Sigmoid colon (tissue), 7 donors: Measurements from ENCODE around the gene TLCD3A. TPM values are rescaled to one million over a fixed set of nuclear protein-coding genes. Genes with fewer than 3 reads are reported as not detected.
"Not testable (repeated sequence)": the region's sequence is repeated elsewhere in the genome, so short reads cannot be mapped to it uniquely, and the experiment has no call there.

Source experiments
- DNase-seq: peaks from one replicate; pipeline ENCODE4 v3.0.0-alpha.2; 2019
- H3K27ac ChIP-seq, 4 donors: fragments of 200-600 bp; sonication (generic); one replicate each; pipeline ENCODE4 v1.5.1; 2016 to 2019; ENCODE audit warnings: mild to moderate bottlenecking in 1 of 4
- H3K27me3 ChIP-seq, 3 donors: fragments of 200-600 bp; sonication (generic); one replicate each; pipeline ENCODE4 v1.5.1; 2019; ENCODE audit warnings: mild to moderate bottlenecking in 1 of 3
- H3K36me3 ChIP-seq, 4 donors: fragments of 200-600 bp; sonication (generic); one replicate each; pipeline ENCODE4 v1.5.1; 2016 to 2019
- H3K4me1 ChIP-seq, 4 donors: fragments of 200-600 bp; sonication (generic); one replicate each; pipeline ENCODE4 v1.5.1; 2017 to 2019
- H3K4me3 ChIP-seq, 4 donors: fragments of 200-600 bp; sonication (generic); one replicate each; pipeline ENCODE4 v1.5.1; 2017 to 2019; ENCODE audit warnings: mild to moderate bottlenecking in 2 of 4, moderate library complexity in 1 of 4
- H3K9me3 ChIP-seq, 4 donors: fragments of 200-600 bp in 3 of 4; sonication (generic) in 3 of 4; one replicate each; pipeline versions ENCODE4 v1.5.1 to v1.6.1; 2013 to 2019
- CTCF ChIP-seq, 4 experiments: fragments of 450-650 bp in 3 of 4; fragments of 200-600 bp in 1 of 4; IDR thresholded peaks; one replicate each; pipeline ENCODE4 v1.5.1; 2016 to 2019; ENCODE audit warnings: antibody characterized with exemption in 4 of 4, mild to moderate bottlenecking in 3 of 4, moderate library complexity in 2 of 4
- EP300 ChIP-seq, 4 donors: sonication (generic); formaldehyde crosslinking; IDR thresholded peaks; one replicate each; pipeline ENCODE4 v1.6.1; 2017; ENCODE audit warnings: antibody characterized with exemption in 4 of 4
- POLR2A ChIP-seq, 2 donors: fragments of 450-650 bp; IDR thresholded peaks; one replicate each; pipeline ENCODE4 v1.6.1; 2016; ENCODE audit warnings: antibody characterized with exemption in 2 of 2, mild to moderate bottlenecking in 2 of 2, moderate library complexity in 2 of 2
- POLR2AphosphoS5 ChIP-seq, 4 donors: sonication (generic); formaldehyde crosslinking; IDR thresholded peaks; one replicate each; pipeline ENCODE4 v1.6.1; 2017; ENCODE audit warnings: antibody characterized with exemption in 4 of 4
- WGBS, 2 donors: extraction: QIAGEN DNeasy Blood & Tissue Kit; methylation state at CpG; one replicate each; pipeline ENCODE4 v1.1.7; 2013; 5-methylcytosine and 5-hydroxymethylcytosine counted together
- intact Hi-C: fragments of 100-400 bp; cut with DNase I; formaldehyde crosslinking; loops from one replicate; pipeline ENCODE4 v1.15.1; 2023
- polyA plus RNA-seq, 3 donors: library from polyadenylated mRNA; stranded (reverse); fragments of 200-250 nt; gene quantifications; one replicate each; pipeline ENCODE4 v1.2.3, GENCODE V29; 2013
- total RNA-seq, 4 donors: library from RNA; depleted of rRNA; stranded (reverse); fragments of >200 nt; gene quantifications; one replicate each; pipeline ENCODE4 v1.1.0, GENCODE V29; 2016
- donor health status: healthy with polysubstance abuse.
- donor health status: Bipolar disorder and iron deficiency.
- donor health status: healthy.

The TLCD3A gene
- total and polyA plus RNA-seq, 7 donors = 1.8 to 10.3 (median 3.8) TPM

GRCh38 chr17:692116-692515 is 40.3 kb upstream of the TLCD3A start:
- Histone ChIP-seq H3K27me3 (no peaks in the 10 kb centered on the region), H3K9me3 (no peaks in the 10 kb centered on the region), H3K4me1 (peaks cover 0 to 32% (median 4%) of the 10 kb centered on the region in 4 donors), H3K4me3 (no peak overlapping the region), H3K36me3 (peaks cover 0 to 70% (median 9%) of the 10 kb centered on the region in 4 donors), H3K27ac (no peak overlapping the region)
- TF ChIP-seq POLR2A (IDR thresholded peaks at IDR 0.05) = no peak
- intact Hi-C loops = no loop called here
- no peak for DNase-seq
- 86 to 89% methylated on average over 10 of the region's 10 CpGs for WGBS, 2 donors

GRCh38 chr17:693791-694638 is 38.4 kb upstream of the TLCD3A start:
- TF ChIP-seq EP300 (IDR thresholded peaks at IDR 0.05) (no peak), POLR2AphosphoS5 (IDR thresholded peaks at IDR 0.05) (no peak), CTCF (IDR thresholded peaks at IDR 0.05) (no peak), POLR2A (IDR thresholded peaks at IDR 0.05) (no peak)
- Histone ChIP-seq H3K4me3 (no peak overlapping the region), H3K27me3 (no peaks in the 10 kb centered on the region), H3K4me1 (peaks cover 0 to 32% (median 4%) of the 10 kb centered on the region in 4 donors), H3K36me3 (peaks cover 0 to 78% (median 12%) of the 10 kb centered on the region in 4 donors), H3K9me3 (no peaks in the 10 kb centered on the region), H3K27ac (peak overlapping the region in 3 of 4 donors; percentile 33 to 64 (median 59))
- intact Hi-C loops = no loop called here
- 89 to 94% methylated on average over 14 of the region's 14 CpGs for WGBS, 2 donors
- DNase-seq = no peak

GRCh38 chr17:696369-696768 is 36.0 kb upstream of the TLCD3A start:
- TF ChIP-seq EP300 (IDR thresholded peaks at IDR 0.05) (no peak), POLR2AphosphoS5 (IDR thresholded peaks at IDR 0.05) (no peak), CTCF (IDR thresholded peaks at IDR 0.05) (no peak), POLR2A (IDR thresholded peaks at IDR 0.05) (no peak)
- no peak overlapping the region for H3K27ac ChIP-seq
- H3K36me3 ChIP-seq = peaks cover 0 to 60% (median 12%) of the 10 kb centered on the region in 4 donors
- no peak overlapping the region for H3K4me3 ChIP-seq
- intact Hi-C loops = no loop called here
- 85 to 95% methylated on average over 2 of the region's 2 CpGs for WGBS, 2 donors
- peaks cover 0 to 27% (median 8%) of the 10 kb centered on the region in 4 donors for H3K4me1 ChIP-seq
- DNase-seq = no peak
- no peaks in the 10 kb centered on the region for H3K27me3 ChIP-seq
- no peaks in the 10 kb centered on the region for H3K9me3 ChIP-seq

- intact Hi-C loops = no loop called here
These were observed 34.7 kb upstream of the TLCD3A start for GRCh38 chr17:697682-698081.

GRCh38 chr17:698096-698495 is 34.3 kb upstream of the TLCD3A start:
- H3K9me3 ChIP-seq, H3K27me3 ChIP-seq, DNase-seq, H3K27ac ChIP-seq, H3K4me3 ChIP-seq, intact Hi-C loops: not testable (repeated sequence)
- 94 to 96% methylated on average over 2 of the region's 2 CpGs for WGBS, 2 donors
- Histone ChIP-seq H3K36me3 (peaks cover 0 to 52% (median 12%) of the 10 kb centered on the region in 4 donors), H3K4me1 (peaks cover 0 to 16% (median 8%) of the 10 kb centered on the region in 4 donors)

More at GRCh38 chr17:697682-698081, 34.7 kb upstream of the TLCD3A start:
- no peak for TF ChIP-seq POLR2AphosphoS5 (IDR thresholded peaks at IDR 0.05)
- TF ChIP-seq EP300 (IDR thresholded peaks at IDR 0.05) = no peak
- TF ChIP-seq POLR2A (IDR thresholded peaks at IDR 0.05) = no peak
- no peak for TF ChIP-seq CTCF (IDR thresholded peaks at IDR 0.05)
- WGBS, 2 donors = 92 to 98% methylated on average over 8 of the region's 8 CpGs
- Histone ChIP-seq H3K4me3 (no peak overlapping the region), H3K27me3 (no peaks in the 10 kb centered on the region), H3K9me3 (no peaks in the 10 kb centered on the region), H3K27ac (no peak overlapping the region), H3K4me1 (peaks cover 0 to 20% (median 8%) of the 10 kb centered on the region in 4 donors), H3K36me3 (peaks cover 0 to 56% (median 12%) of the 10 kb centered on the region in 4 donors)
- no peak for DNase-seq
